ENCODE data around the gene ZBTB7C. TPM values are rescaled to one million over a fixed set of nuclear protein-coding genes. Genes with fewer than 3 reads are reported as not detected.

ZBTB7C gene
- total and polyA plus RNA-seq, 10 of the 15 experiments (the other 5 are each of a cell fraction or from before 2014, with no cell fraction given) = under 0.01 to 0.08 (median 0.01) TPM; not detected in 7

- TF ChIP-seq, protein P1, sequence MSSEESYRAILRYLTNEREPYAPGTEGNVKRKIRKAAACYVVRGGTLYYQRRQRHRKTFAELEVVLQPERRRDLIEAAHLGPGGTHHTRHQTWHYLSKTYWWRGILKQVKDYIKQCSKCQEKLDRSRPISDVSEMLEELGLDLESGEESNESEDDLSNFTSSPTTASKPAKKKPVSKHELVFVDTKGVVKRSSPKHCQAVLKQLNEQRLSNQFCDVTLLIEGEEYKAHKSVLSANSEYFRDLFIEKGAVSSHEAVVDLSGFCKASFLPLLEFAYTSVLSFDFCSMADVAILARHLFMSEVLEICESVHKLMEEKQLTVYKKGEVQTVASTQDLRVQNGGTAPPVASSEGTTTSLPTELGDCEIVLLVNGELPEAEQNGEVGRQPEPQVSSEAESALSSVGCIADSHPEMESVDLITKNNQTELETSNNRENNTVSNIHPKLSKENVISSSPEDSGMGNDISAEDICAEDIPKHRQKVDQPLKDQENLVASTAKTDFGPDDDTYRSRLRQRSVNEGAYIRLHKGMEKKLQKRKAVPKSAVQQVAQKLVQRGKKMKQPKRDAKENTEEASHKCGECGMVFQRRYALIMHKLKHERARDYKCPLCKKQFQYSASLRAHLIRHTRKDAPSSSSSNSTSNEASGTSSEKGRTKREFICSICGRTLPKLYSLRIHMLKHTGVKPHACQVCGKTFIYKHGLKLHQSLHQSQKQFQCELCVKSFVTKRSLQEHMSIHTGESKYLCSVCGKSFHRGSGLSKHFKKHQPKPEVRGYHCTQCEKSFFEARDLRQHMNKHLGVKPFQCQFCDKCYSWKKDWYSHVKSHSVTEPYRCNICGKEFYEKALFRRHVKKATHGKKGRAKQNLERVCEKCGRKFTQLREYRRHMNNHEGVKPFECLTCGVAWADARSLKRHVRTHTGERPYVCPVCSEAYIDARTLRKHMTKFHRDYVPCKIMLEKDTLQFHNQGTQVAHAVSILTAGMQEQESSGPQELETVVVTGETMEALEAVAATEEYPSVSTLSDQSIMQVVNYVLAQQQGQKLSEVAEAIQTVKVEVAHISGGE (CRISPR knock-in tag; IDR thresholded peaks at IDR 0.05) = no peak
- TF ChIP-seq YY1 (IDR thresholded peaks at IDR 0.05; ENCODE audit: low read depth, low read length) (no peak), STAT1 (conservative IDR thresholded peaks at IDR 0.05) (no peak), E2F8 (IDR thresholded peaks at IDR 0.05; ENCODE audit: low read depth, partially characterized antibody) (no peak), SP1 (IDR thresholded peaks at IDR 0.05; ENCODE audit: low read depth, low read length) (no peak), NR2C1 (IDR thresholded peaks at IDR 0.05) (no peak), POLR2AphosphoS2 (IDR thresholded peaks at IDR 0.05; ENCODE audit: low read depth, low read length) (no peak)
- TF ChIP-seq, protein P2, sequence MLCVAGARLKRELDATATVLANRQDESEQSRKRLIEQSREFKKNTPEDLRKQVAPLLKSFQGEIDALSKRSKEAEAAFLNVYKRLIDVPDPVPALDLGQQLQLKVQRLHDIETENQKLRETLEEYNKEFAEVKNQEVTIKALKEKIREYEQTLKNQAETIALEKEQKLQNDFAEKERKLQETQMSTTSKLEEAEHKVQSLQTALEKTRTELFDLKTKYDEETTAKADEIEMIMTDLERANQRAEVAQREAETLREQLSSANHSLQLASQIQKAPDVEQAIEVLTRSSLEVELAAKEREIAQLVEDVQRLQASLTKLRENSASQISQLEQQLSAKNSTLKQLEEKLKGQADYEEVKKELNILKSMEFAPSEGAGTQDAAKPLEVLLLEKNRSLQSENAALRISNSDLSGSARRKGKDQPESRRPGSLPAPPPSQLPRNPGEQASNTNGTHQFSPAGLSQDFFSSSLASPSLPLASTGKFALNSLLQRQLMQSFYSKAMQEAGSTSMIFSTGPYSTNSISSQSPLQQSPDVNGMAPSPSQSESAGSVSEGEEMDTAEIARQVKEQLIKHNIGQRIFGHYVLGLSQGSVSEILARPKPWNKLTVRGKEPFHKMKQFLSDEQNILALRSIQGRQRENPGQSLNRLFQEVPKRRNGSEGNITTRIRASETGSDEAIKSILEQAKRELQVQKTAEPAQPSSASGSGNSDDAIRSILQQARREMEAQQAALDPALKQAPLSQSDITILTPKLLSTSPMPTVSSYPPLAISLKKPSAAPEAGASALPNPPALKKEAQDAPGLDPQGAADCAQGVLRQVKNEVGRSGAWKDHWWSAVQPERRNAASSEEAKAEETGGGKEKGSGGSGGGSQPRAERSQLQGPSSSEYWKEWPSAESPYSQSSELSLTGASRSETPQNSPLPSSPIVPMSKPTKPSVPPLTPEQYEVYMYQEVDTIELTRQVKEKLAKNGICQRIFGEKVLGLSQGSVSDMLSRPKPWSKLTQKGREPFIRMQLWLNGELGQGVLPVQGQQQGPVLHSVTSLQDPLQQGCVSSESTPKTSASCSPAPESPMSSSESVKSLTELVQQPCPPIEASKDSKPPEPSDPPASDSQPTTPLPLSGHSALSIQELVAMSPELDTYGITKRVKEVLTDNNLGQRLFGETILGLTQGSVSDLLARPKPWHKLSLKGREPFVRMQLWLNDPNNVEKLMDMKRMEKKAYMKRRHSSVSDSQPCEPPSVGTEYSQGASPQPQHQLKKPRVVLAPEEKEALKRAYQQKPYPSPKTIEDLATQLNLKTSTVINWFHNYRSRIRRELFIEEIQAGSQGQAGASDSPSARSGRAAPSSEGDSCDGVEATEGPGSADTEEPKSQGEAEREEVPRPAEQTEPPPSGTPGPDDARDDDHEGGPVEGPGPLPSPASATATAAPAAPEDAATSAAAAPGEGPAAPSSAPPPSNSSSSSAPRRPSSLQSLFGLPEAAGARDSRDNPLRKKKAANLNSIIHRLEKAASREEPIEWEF (IDR thresholded peaks at IDR 0.05; ENCODE audit: insufficient replicate concordance, low read depth, low read length) = no peak
- TF ChIP-seq, protein P3, sequence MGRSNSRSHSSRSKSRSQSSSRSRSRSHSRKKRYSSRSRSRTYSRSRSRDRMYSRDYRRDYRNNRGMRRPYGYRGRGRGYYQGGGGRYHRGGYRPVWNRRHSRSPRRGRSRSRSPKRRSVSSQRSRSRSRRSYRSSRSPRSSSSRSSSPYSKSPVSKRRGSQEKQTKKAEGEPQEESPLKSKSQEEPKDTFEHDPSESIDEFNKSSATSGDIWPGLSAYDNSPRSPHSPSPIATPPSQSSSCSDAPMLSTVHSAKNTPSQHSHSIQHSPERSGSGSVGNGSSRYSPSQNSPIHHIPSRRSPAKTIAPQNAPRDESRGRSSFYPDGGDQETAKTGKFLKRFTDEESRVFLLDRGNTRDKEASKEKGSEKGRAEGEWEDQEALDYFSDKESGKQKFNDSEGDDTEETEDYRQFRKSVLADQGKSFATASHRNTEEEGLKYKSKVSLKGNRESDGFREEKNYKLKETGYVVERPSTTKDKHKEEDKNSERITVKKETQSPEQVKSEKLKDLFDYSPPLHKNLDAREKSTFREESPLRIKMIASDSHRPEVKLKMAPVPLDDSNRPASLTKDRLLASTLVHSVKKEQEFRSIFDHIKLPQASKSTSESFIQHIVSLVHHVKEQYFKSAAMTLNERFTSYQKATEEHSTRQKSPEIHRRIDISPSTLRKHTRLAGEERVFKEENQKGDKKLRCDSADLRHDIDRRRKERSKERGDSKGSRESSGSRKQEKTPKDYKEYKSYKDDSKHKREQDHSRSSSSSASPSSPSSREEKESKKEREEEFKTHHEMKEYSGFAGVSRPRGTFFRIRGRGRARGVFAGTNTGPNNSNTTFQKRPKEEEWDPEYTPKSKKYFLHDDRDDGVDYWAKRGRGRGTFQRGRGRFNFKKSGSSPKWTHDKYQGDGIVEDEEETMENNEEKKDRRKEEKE (IDR thresholded peaks at IDR 0.05) = no peak
Observed at GRCh38 chr18:48399303-48400075, 9.7 kb downstream of the ZBTB7C start (continued).

Data from GM12878 (cell line).